Keratinocyte (primary cell): Measurements from ENCODE around the gene GRB2.

Experiments
- CTCF ChIP-seq, 3 experiments: IDR thresholded peaks in 1 of 3; conservative IDR thresholded peaks in 1 of 3; optimal IDR thresholded peaks in 1 of 3; 2 replicates in 2 of 3; 3 replicates in 1 of 3; pipeline versions ENCODE3 to v1.5.1; 2011; ENCODE audit warnings: low read length in 3 of 3, mild to moderate bottlenecking in 3 of 3, moderate library complexity in 2 of 3, control low read depth in 1 of 3, inconsistent platforms in 1 of 3; ENCODE audit not compliant: insufficient read depth in 2 of 3; ENCODE audit errors: extremely low read depth in 1 of 3
- EZH2 ChIP-seq: IDR thresholded peaks from one replicate; pipeline ENCODE4 v1.6.1; 2012; ENCODE audit warnings: inconsistent platforms, mild to moderate bottlenecking, low read length, moderate library complexity

GRCh38 chr17:75269844-75270217 lies 135.6 kb downstream of the GRB2 start:
- TF ChIP-seq CTCF (optimal IDR thresholded peaks at IDR 0.05 in 1 of 3, IDR thresholded peaks at IDR 0.05 in 1 of 3, conservative IDR thresholded peaks at IDR 0.05 in 1 of 3; ENCODE audit: extremely low read depth in 1 of 3, insufficient read depth in 2 of 3, low read length in 3 of 3) (no peak), EZH2 (no peak)
